SU-DHL-6 (cell line): Measurements from ENCODE around the gene STAM2.

Experiments used
- H2AFZ ChIP-seq: fragments of 200-600 bp; sonication (generic); 2 replicates; pipeline ENCODE4 v1.6.1; 2014; ENCODE audit warnings: low read depth, mild to moderate bottlenecking, moderate library complexity, mixed read lengths, antibody characterized with exemption, low read length; ENCODE audit not compliant: severe bottlenecking
- H3F3A ChIP-seq: fragments of 200-600 bp; shearing (Covaris generic); 2 replicates; pipeline ENCODE4 v1.6.0; 2016; ENCODE audit warnings: antibody characterized with exemption, mild to moderate bottlenecking; ENCODE audit not compliant: insufficient read depth
- H3K27ac ChIP-seq: fragments of 200-600 bp; sonication (generic); 2 replicates; pipeline ENCODE4 v1.5.1; 2016; ENCODE audit warnings: low read depth, mild to moderate bottlenecking, low read length, moderate library complexity, mixed read lengths
- H3K27me3 ChIP-seq: fragments of 200-600 bp; sonication (generic), shearing (Covaris generic); 2 replicates; pipeline ENCODE4 v1.6.0; 2014; ENCODE audit warnings: mild to moderate bottlenecking, low read length
- H3K36me3 ChIP-seq: fragments of 200-600 bp; sonication (generic); 2 replicates; pipeline ENCODE4 v1.6.1; 2014; ENCODE audit warnings: mild to moderate bottlenecking, low read length, mixed read lengths
- H3K4me2 ChIP-seq: fragments of 300-600, 200-600 bp; shearing (Covaris generic), sonication (generic); 2 replicates; pipeline ENCODE4 v1.6.0; 2014; ENCODE audit warnings: low read length, low read depth, mild to moderate bottlenecking; ENCODE audit not compliant: poor library complexity, severe bottlenecking
- H3K4me3 ChIP-seq: fragments of 200-600 bp; sonication (generic); 2 replicates; pipeline ENCODE4 v1.5.1; 2014; ENCODE audit warnings: antibody characterized with exemption, low read length, mild to moderate bottlenecking, mixed read lengths; ENCODE audit not compliant: insufficient read depth, poor library complexity, severe bottlenecking
- H3K79me2 ChIP-seq: fragments of 200-600 bp; sonication (generic); 2 replicates; pipeline ENCODE4 v1.6.1; 2014; ENCODE audit warnings: mild to moderate bottlenecking, low read length, moderate library complexity; ENCODE audit not compliant: insufficient read depth
- H3K9ac ChIP-seq: fragments of 200-600 bp; sonication (generic); 2 replicates; pipeline ENCODE4 v1.7.0; 2014; ENCODE audit warnings: mild to moderate bottlenecking, low read length
- H3K9me2 ChIP-seq: fragments of 200-600 bp; sonication (generic); replicated peaks from 2 replicates; pipeline ENCODE4 v1.6.1; 2014; ENCODE audit warnings: low read length; ENCODE audit not compliant: insufficient read depth
- H3K9me3 ChIP-seq: fragments of 200-600 bp; sonication (generic); 2 replicates; pipeline ENCODE4 v1.6.1; 2014; ENCODE audit warnings: low read length, mixed read lengths; ENCODE audit not compliant: insufficient read depth
- H4K20me1 ChIP-seq: fragments of 200-600 bp; sonication (generic); 2 replicates; pipeline ENCODE4 v1.6.1; 2014; ENCODE audit warnings: low read depth, mild to moderate bottlenecking, antibody characterized with exemption, low read length, moderate library complexity, mixed read lengths
- EZH2phosphoT487 ChIP-seq: fragments of 200-600 bp; sonication (generic), shearing (Covaris generic); conservative IDR thresholded peaks from 2 replicates; pipeline ENCODE4 v1.6.1; 2018; ENCODE audit warnings: mild to moderate bottlenecking, antibody characterized with exemption, low read length, moderate library complexity, mixed read lengths
- TF ChIP-seq, protein P1 (sequence below): fragments of 200-600 bp; sonication (generic); IDR thresholded peaks from one replicate; pipeline ENCODE4 v1.5.1; 2017; ENCODE audit warnings: antibody characterized with exemption, mild to moderate bottlenecking, low read length, moderate library complexity; ENCODE audit not compliant: insufficient read depth, poor library complexity, severe bottlenecking

Gene STAM2

DNA sequence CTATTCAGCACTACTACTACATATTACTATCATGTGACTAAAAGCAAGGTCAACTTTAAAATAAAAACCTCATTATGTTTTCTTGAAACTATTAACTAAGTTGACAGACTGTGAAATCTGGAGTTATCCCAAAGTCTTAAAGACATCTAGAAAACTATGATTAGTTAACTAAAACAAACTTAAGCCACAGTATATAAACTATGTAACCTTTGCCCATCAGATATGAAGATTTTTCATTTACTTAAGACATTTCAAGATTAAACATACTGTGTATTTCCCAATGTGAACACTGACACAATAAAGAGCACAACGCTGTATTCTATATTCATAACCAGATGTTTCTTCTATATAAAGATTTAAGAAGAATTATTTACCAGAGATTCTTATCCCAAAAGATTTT lies 43.3 kb downstream of the STAM2 start:
- no peak overlapping the region for H3K4me2 ChIP-seq
- H3K9ac ChIP-seq = no peak overlapping the region
- H3F3A ChIP-seq = no peaks in the 10 kb centered on the region
- no peak overlapping the region for H3K4me3 ChIP-seq
- no peaks in the 10 kb centered on the region for H3K9me3 ChIP-seq
- no peaks in the 10 kb centered on the region for H3K27me3 ChIP-seq
- H3K36me3 ChIP-seq = no peaks in the 10 kb centered on the region
- no peaks in the 10 kb centered on the region for H3K9me2 ChIP-seq
- H3K27ac ChIP-seq = no peak overlapping the region
- TF ChIP-seq, protein P1, sequence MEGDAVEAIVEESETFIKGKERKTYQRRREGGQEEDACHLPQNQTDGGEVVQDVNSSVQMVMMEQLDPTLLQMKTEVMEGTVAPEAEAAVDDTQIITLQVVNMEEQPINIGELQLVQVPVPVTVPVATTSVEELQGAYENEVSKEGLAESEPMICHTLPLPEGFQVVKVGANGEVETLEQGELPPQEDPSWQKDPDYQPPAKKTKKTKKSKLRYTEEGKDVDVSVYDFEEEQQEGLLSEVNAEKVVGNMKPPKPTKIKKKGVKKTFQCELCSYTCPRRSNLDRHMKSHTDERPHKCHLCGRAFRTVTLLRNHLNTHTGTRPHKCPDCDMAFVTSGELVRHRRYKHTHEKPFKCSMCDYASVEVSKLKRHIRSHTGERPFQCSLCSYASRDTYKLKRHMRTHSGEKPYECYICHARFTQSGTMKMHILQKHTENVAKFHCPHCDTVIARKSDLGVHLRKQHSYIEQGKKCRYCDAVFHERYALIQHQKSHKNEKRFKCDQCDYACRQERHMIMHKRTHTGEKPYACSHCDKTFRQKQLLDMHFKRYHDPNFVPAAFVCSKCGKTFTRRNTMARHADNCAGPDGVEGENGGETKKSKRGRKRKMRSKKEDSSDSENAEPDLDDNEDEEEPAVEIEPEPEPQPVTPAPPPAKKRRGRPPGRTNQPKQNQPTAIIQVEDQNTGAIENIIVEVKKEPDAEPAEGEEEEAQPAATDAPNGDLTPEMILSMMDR = no peak
- no peak for TF ChIP-seq EZH2phosphoT487
- no peak overlapping the region for H2AFZ ChIP-seq
- H3K79me2 ChIP-seq = no peaks in the 10 kb centered on the region
- no peaks in the 10 kb centered on the region for H4K20me1 ChIP-seq

DNA sequence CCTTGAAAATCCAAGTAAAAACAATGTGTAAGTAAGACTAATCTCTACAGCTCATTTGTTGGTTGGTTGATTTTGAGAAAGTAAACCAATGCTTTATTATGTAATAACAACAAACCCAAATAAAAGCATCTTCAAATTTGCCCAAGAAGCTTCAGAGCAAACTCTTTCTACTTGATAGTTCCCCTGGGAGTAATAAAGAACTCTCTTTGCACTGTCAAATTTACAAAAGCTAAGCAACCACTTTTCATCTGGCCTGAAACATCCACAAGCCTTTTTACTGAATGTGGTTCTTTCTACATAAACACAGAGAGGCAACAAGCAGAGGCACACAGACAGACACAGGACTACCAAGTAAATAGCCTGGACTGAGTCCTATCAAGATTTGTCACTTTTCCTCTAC lies 47.9 kb downstream of the STAM2 start:
- H3K9me3 ChIP-seq = no peaks in the 10 kb centered on the region
- no peak overlapping the region for H3K27ac ChIP-seq
- H3K9ac ChIP-seq = no peak overlapping the region
- no peak overlapping the region for H3K4me3 ChIP-seq
- H3K36me3 ChIP-seq = no peaks in the 10 kb centered on the region
- no peaks in the 10 kb centered on the region for H3K9me2 ChIP-seq
- no peaks in the 10 kb centered on the region for H4K20me1 ChIP-seq
- no peaks in the 10 kb centered on the region for H3K79me2 ChIP-seq
- TF ChIP-seq, protein P1 = no peak
- no peak for TF ChIP-seq EZH2phosphoT487
- no peak overlapping the region for H3K4me2 ChIP-seq
- H3F3A ChIP-seq = no peaks in the 10 kb centered on the region
- no peaks in the 10 kb centered on the region for H3K27me3 ChIP-seq
- no peak overlapping the region for H2AFZ ChIP-seq

DNA sequence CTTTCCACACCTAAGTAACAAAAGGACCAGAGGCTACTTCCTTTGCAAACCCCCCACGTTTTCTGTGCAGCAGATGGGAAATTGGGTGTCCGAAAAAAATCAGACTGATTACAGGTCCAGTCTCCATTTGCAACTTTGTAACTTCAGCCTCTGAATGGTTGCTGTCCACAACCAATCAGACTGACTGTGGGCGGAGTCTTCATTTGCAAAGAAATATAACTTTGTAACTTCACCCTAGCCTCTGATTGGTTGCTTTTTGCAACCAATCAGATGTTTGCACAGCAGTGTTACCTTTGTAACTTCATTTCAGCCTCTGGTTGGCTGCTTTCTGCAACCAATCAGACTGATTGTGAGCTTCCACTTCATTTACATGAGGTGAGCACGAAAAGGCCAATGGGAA lies 48.9 kb downstream of the STAM2 start:
- no peaks in the 10 kb centered on the region for H3F3A ChIP-seq
- no peak overlapping the region for H3K4me3 ChIP-seq
- no peaks in the 10 kb centered on the region for H3K27me3 ChIP-seq
- H3K27ac ChIP-seq = no peak overlapping the region
- no peaks in the 10 kb centered on the region for H4K20me1 ChIP-seq
- no peaks in the 10 kb centered on the region for H3K9me3 ChIP-seq
- no peaks in the 10 kb centered on the region for H3K36me3 ChIP-seq
- no peak overlapping the region for H3K9ac ChIP-seq
- no peaks in the 10 kb centered on the region for H3K9me2 ChIP-seq
- no peak overlapping the region for H3K4me2 ChIP-seq
- H2AFZ ChIP-seq = no peak overlapping the region
- H3K79me2 ChIP-seq = no peaks in the 10 kb centered on the region
- TF ChIP-seq, protein P1 = no peak
- no peak for TF ChIP-seq EZH2phosphoT487

DNA sequence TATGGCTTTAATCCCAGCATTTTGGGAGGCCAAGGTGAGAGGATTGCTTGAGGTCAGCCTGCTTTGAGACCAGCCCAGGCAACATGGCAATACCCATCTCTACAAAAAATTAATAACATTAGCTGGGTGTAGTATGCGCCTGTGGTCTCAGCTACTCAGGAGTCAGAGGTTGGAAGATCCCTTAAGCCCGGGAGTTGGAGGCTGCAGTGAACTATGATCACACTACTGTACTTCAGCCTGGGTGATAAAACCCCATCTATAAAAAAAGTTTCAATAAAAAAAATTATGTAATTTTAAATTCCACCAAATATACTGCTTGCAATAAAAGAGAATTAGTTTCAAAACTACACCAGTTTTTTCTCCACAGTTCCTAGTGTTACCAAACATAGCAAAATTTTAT lies 53.4 kb downstream of the STAM2 start:
- TF ChIP-seq EZH2phosphoT487 = no peak
- TF ChIP-seq, protein P1 = no peak
- H3K9me3 ChIP-seq = no peaks in the 10 kb centered on the region
- H2AFZ ChIP-seq = no peak overlapping the region
- H3K79me2 ChIP-seq = no peaks in the 10 kb centered on the region
- H3F3A ChIP-seq = no peaks in the 10 kb centered on the region
- no peak overlapping the region for H3K4me2 ChIP-seq
- H3K27ac ChIP-seq = no peak overlapping the region
- H3K27me3 ChIP-seq = no peaks in the 10 kb centered on the region
- no peaks in the 10 kb centered on the region for H4K20me1 ChIP-seq
- H3K9me2 ChIP-seq = no peaks in the 10 kb centered on the region
- H3K36me3 ChIP-seq = no peaks in the 10 kb centered on the region
- H3K4me3 ChIP-seq = no peak overlapping the region
- no peak overlapping the region for H3K9ac ChIP-seq
